Measurements from ENCODE around the gene GTF3C2.

Gene GTF3C2

DNA sequence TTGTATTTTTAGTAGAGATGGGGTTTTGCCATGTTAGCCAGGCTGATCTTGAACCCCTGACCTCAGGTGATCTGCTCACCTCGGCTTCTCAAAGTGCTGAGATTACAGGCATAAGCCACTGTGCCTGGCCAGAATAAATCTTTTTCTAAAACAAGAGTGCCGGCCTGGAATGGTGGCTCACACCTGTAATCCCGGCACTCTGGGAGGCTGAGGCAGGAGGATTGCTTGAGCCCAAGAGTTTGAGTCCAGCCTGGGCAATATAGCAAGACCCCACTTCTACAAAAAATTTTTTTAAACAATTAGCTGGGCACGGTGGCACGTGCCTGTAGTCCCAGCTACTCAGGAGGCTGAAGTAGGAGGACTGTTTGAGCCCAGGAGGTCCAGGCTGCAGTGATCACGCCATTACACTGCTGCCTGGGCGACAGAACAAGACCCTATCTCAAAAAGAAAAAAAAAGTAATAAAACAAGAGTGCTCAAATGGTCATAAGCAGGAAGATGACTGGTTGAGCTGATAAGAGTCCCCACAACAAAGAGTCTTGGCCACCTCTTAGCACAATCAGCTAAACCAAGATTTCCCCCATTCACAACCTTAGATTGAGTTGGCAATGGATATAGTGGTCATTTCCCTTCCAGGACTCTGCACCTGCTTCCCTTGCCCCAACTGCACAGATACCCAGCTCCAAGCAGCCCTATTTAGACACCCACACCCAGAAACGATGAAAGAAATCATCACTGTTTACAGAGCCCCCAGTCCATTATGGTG, 42.5 kb downstream of the GTF3C2 start:
- ChIA-PET CTCF (interaction anchor here (1.0 to 2.0 kb wide), 3 partner anchors 9 to 42 kb away, joined by 3 to 8 read pairs (median 3); partner anchors contain the start of gene GTF3C2), POLR2A (interaction anchor here (1.1 kb wide), 1 partner anchor 9 kb away, joined by 3 read pairs; the partner anchor contains the start of gene MPV17)
- Histone ChIP-seq H3K36me3 (ENCODE audit: control insufficient read depth in 4 of 4, insufficient read depth in 4 of 4, low read length in 3 of 4) (peaks cover 3 to 45% (median 24%) of the 10 kb centered on the region in 4 experiments), H3K27me3 (replicated peaks in 2 of 5; ENCODE audit: control insufficient read depth in 4 of 5, insufficient read depth in 5 of 5, low read length in 4 of 5) (no peaks in the 10 kb centered on the region), H3K4me1 (ENCODE audit: control extremely low read depth in 1 of 4, control insufficient read depth in 4 of 4, insufficient read depth in 4 of 4, low read length in 3 of 4) (no peaks in the 10 kb centered on the region), H3K9me3 (ENCODE audit: control extremely low read depth in 1 of 5, control insufficient read depth in 4 of 5, insufficient read depth in 2 of 5, low read depth in 1 of 5, low read length in 4 of 5) (no peaks in the 10 kb centered on the region), H3K27ac (ENCODE audit: insufficient read depth in 1 of 2, low read depth in 1 of 2, low read length in 2 of 2, poor library complexity in 1 of 2, severe bottlenecking in 2 of 2) (no peak overlapping the region), H3K4me3 (ENCODE audit: control insufficient read depth in 1 of 7, extremely low read depth in 1 of 7, insufficient read depth in 4 of 7, low read depth in 2 of 7, low read length in 6 of 7) (no peak overlapping the region)
- DNase-seq, result peak; percentile 15 to 75 (median 53)
- 92% methylated on average over 5 of the region's 8 CpGs for WGBS (ENCODE audit: insufficient coverage)

DNA sequence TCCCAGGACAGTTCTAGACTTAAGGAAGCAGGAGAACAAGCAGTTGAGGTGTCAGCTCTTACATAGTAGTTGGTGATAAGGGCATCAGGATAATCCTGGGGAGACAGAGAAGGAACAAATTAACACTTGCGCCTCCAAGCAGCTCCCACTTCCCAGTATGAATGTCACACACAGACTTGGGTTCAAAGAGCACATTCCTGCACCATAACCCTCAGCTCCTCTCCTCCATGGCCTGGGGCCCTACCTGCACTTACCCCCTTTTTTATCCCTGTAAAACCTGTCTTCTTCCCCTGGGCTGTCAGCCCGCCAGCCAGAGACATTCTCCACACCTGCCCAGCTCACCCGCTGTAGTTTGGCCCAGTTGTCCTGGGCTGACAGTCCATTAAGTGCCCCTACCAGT, 44.4 kb downstream of the GTF3C2 start:
- Histone ChIP-seq H3K36me3 (ENCODE audit: control insufficient read depth in 4 of 4, insufficient read depth in 4 of 4, low read length in 3 of 4) (peaks cover 7 to 50% (median 24%) of the 10 kb centered on the region in 4 experiments), H3K9me3 (ENCODE audit: control extremely low read depth in 1 of 5, control insufficient read depth in 4 of 5, insufficient read depth in 2 of 5, low read depth in 1 of 5, low read length in 4 of 5) (no peaks in the 10 kb centered on the region), H3K4me1 (ENCODE audit: control extremely low read depth in 1 of 4, control insufficient read depth in 4 of 4, insufficient read depth in 4 of 4, low read length in 3 of 4) (peaks cover 0 to 10% (median 4%) of the 10 kb centered on the region in 4 experiments), H3K27ac (ENCODE audit: insufficient read depth in 1 of 2, low read depth in 1 of 2, low read length in 2 of 2, poor library complexity in 1 of 2, severe bottlenecking in 2 of 2) (no peak overlapping the region), H3K27me3 (replicated peaks in 2 of 5; ENCODE audit: control insufficient read depth in 4 of 5, insufficient read depth in 5 of 5, low read length in 4 of 5) (peaks cover 0 to 17% (median 7%) of the 10 kb centered on the region in 5 experiments), H3K4me3 (ENCODE audit: control insufficient read depth in 1 of 7, extremely low read depth in 1 of 7, insufficient read depth in 4 of 7, low read depth in 2 of 7, low read length in 6 of 7) (no peak overlapping the region)
- DNase-seq, result no peak
- WGBS (ENCODE audit: insufficient coverage), result 89% methylated on average over 3 of the region's 3 CpGs
- ChIA-PET POLR2A (no interaction called here), CTCF (interaction anchor here (0.7 to 1.6 kb wide), 4 partner anchors 8 to 296 kb away, joined by 3 to 5 read pairs (median 4); no protein-coding TSS in a partner anchor)

DNA sequence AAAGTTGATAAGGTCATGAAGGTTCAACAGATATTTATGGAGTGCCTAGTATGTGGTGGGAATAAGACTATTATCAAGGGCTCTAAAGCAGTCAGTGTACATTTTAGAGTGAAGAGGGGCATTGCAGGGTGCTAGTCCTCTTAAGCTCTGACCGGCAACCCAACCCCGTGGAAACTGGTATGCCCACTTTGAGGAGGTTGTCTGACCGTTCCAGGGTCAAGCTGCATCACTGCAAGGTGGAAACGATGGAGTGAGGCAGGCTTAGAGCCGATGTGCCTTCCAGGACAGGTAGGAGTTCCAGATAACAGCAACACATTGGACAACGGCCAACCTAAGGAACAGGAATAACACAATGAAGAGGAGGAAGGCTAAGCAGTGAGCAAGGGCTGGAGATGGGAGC, 46.9 kb downstream of the GTF3C2 start:
- H3K36me3 ChIP-seq (ENCODE audit: control insufficient read depth in 4 of 4, insufficient read depth in 4 of 4, low read length in 3 of 4), result peaks cover 7 to 37% (median 16%) of the 10 kb centered on the region in 4 experiments
- POLR2A ChIA-PET, result no interaction called here
- DNase-seq, result no peak
- CTCF ChIA-PET, result interaction anchor here (2.6 kb wide), 1 partner anchor 11 kb away, joined by 10 read pairs; no protein-coding TSS in a partner anchor
- H3K27me3 ChIP-seq (replicated peaks in 2 of 5; ENCODE audit: control insufficient read depth in 4 of 5, insufficient read depth in 5 of 5, low read length in 4 of 5), result peaks cover 0 to 40% (median 19%) of the 10 kb centered on the region in 5 experiments
- WGBS (ENCODE audit: insufficient coverage), result 100% methylated on average over 6 of the region's 6 CpGs
- H3K27ac ChIP-seq (ENCODE audit: insufficient read depth in 1 of 2, low read depth in 1 of 2, low read length in 2 of 2, poor library complexity in 1 of 2, severe bottlenecking in 2 of 2), result no peak overlapping the region
- H3K9me3 ChIP-seq (ENCODE audit: control extremely low read depth in 1 of 5, control insufficient read depth in 4 of 5, insufficient read depth in 2 of 5, low read depth in 1 of 5, low read length in 4 of 5), result no peaks in the 10 kb centered on the region
- H3K4me3 ChIP-seq (ENCODE audit: control insufficient read depth in 1 of 7, extremely low read depth in 1 of 7, insufficient read depth in 4 of 7, low read depth in 2 of 7, low read length in 6 of 7), result no peak overlapping the region
- H3K4me1 ChIP-seq (ENCODE audit: control extremely low read depth in 1 of 4, control insufficient read depth in 4 of 4, insufficient read depth in 4 of 4, low read length in 3 of 4), result peaks cover 0 to 23% (median 15%) of the 10 kb centered on the region in 4 experiments

DNA sequence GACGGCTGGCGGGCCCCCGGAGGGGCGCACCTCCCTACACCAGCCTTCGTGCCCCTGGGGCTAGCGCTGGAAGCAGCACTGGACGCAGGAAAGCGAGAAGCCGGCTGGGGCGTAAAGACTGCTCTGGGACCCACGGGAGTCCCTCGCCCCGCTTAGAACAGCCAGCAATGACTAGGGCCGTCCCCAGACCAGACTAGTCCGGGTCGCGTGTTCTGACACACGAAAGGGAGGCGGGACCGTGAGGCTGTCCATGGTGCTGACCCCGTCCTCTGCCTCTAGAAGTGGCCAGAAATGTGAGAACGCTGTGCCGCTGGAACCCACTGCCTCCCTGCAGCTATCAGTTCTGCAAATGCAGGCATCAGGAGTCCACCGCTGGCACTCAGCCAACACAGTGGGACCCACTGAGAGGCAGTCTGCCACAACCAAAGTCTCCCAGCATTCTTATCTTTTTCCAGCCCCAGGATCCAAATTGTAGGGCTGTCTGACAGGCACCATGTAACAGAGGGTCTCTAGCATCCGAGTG, 48.1 kb downstream of the GTF3C2 start, which contains the start of gene UCN:
TSS of gene UCN (minus strand) at position 87 of the 523 bp plus-strand sequence. CDS start 550 bp downstream, outside the sequence.
- ChIA-PET CTCF (interaction anchor here (1.0 to 2.6 kb wide), 2 partner anchors 13 to 18 kb away, joined by 3 to 10 read pairs; no protein-coding TSS in a partner anchor), POLR2A (no interaction called here)
- peak in 1 of 3 donors; percentile 7 for DNase-seq
- H3K9me3 ChIP-seq (ENCODE audit: control extremely low read depth in 1 of 5, control insufficient read depth in 4 of 5, insufficient read depth in 2 of 5, low read depth in 1 of 5, low read length in 4 of 5), result no peaks in the 10 kb centered on the region
- WGBS (ENCODE audit: insufficient coverage), result 97% methylated on average over 24 of the region's 25 CpGs
- peaks cover 7 to 37% (median 16%) of the 10 kb centered on the region in 4 experiments for H3K36me3 ChIP-seq (ENCODE audit: control insufficient read depth in 4 of 4, insufficient read depth in 4 of 4, low read length in 3 of 4)
- peaks cover 0 to 42% (median 19%) of the 10 kb centered on the region in 5 experiments for H3K27me3 ChIP-seq (replicated peaks in 2 of 5; ENCODE audit: control insufficient read depth in 4 of 5, insufficient read depth in 5 of 5, low read length in 4 of 5)
- H3K27ac ChIP-seq (ENCODE audit: insufficient read depth in 1 of 2, low read depth in 1 of 2, low read length in 2 of 2, poor library complexity in 1 of 2, severe bottlenecking in 2 of 2), result no peak within 1 kb of the TSS
- peaks cover 0 to 23% (median 15%) of the 10 kb centered on the region in 4 experiments for H3K4me1 ChIP-seq (ENCODE audit: control extremely low read depth in 1 of 4, control insufficient read depth in 4 of 4, insufficient read depth in 4 of 4, low read length in 3 of 4)
- H3K4me3 ChIP-seq (ENCODE audit: control insufficient read depth in 1 of 7, extremely low read depth in 1 of 7, insufficient read depth in 4 of 7, low read depth in 2 of 7, low read length in 6 of 7), result peak within 1 kb of the TSS in 3 of 7 experiments; percentile 52 to 68 (median 56)

DNA sequence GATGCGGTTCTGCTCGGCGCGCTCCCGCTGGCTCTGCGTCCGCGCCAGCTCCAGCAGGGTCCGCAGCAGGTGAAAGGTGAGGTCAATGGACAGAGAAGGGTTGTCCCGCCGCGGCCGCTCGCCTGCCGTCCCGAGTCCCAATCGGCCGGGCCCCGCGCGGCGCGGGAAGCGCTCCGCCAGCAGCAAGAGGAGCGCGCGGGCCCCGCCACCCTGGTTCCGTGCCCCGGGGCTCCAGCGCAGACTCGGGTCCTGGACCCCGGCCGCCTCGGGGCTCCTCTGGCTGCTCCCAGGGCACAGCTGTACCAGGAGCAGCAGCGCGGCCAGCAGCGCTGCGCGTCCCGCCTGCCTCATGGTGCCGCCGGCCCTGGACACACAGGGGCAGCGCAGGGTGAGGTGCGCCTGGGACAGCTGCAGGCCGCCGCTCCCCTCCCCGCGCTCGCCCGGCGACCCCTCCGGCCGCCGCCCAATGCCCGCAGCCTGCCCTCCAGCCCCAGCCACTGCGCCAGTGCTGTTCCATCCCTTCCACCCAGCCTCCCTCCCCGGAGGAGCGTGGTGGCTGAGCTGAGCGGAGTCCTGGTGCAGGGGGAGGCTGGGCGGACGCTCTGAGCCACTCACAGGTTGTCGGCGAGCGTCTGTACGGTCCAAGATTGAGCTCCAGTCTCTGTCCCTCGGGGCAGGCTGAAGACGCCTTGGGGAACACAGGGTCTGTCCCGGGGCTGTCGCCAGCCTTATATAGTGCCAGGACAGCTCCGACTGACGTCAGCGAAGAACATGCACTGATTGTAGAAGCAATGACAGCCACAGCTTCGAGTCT, 48.8 kb downstream of the GTF3C2 start:
- peaks cover 7 to 36% (median 16%) of the 10 kb centered on the region in 4 experiments for H3K36me3 ChIP-seq (ENCODE audit: control insufficient read depth in 4 of 4, insufficient read depth in 4 of 4, low read length in 3 of 4)
- H3K4me3 ChIP-seq (ENCODE audit: control insufficient read depth in 1 of 7, extremely low read depth in 1 of 7, insufficient read depth in 4 of 7, low read depth in 2 of 7, low read length in 6 of 7), result peak overlapping the region in 3 of 7 experiments; percentile 52 to 68 (median 56)
- no peak for DNase-seq
- CTCF ChIA-PET, result interaction anchor here (1.0 to 2.6 kb wide), 2 partner anchors 13 to 18 kb away, joined by 3 to 10 read pairs; no protein-coding TSS in a partner anchor
- H3K27me3 ChIP-seq (replicated peaks in 2 of 5; ENCODE audit: control insufficient read depth in 4 of 5, insufficient read depth in 5 of 5, low read length in 4 of 5), result peaks cover 0 to 42% (median 19%) of the 10 kb centered on the region in 5 experiments
- H3K27ac ChIP-seq (ENCODE audit: insufficient read depth in 1 of 2, low read depth in 1 of 2, low read length in 2 of 2, poor library complexity in 1 of 2, severe bottlenecking in 2 of 2), result no peak overlapping the region
- WGBS (ENCODE audit: insufficient coverage), result 55% methylated on average over 61 of the region's 75 CpGs
- no peaks in the 10 kb centered on the region for H3K9me3 ChIP-seq (ENCODE audit: control extremely low read depth in 1 of 5, control insufficient read depth in 4 of 5, insufficient read depth in 2 of 5, low read depth in 1 of 5, low read length in 4 of 5)
- POLR2A ChIA-PET, result no interaction called here
- peaks cover 0 to 26% (median 18%) of the 10 kb centered on the region in 4 experiments for H3K4me1 ChIP-seq (ENCODE audit: control extremely low read depth in 1 of 4, control insufficient read depth in 4 of 4, insufficient read depth in 4 of 4, low read length in 3 of 4)

DNA sequence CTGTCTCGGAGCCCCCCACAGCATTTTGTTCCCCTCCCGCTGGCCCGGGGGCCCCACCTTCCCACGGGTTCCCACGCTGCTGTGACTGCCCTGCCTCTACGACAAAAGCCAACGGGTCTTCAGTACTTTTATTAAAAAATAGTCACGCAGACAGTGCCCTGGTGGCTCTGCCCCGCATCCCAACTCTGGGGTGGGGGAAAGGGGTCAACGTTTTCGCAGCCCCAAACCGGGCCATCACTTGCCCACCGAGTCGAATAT, 49.3 kb downstream of the GTF3C2 start:
- Histone ChIP-seq H3K27me3 (replicated peaks in 2 of 5; ENCODE audit: control insufficient read depth in 4 of 5, insufficient read depth in 5 of 5, low read length in 4 of 5) (peaks cover 0 to 42% (median 19%) of the 10 kb centered on the region in 5 experiments), H3K27ac (ENCODE audit: insufficient read depth in 1 of 2, low read depth in 1 of 2, low read length in 2 of 2, poor library complexity in 1 of 2, severe bottlenecking in 2 of 2) (no peak overlapping the region), H3K36me3 (ENCODE audit: control insufficient read depth in 4 of 4, insufficient read depth in 4 of 4, low read length in 3 of 4) (peaks cover 4 to 31% (median 16%) of the 10 kb centered on the region in 4 experiments), H3K4me3 (ENCODE audit: control insufficient read depth in 1 of 7, extremely low read depth in 1 of 7, insufficient read depth in 4 of 7, low read depth in 2 of 7, low read length in 6 of 7) (peak overlapping the region in 3 of 7 experiments; percentile 52 to 68 (median 56)), H3K9me3 (ENCODE audit: control extremely low read depth in 1 of 5, control insufficient read depth in 4 of 5, insufficient read depth in 2 of 5, low read depth in 1 of 5, low read length in 4 of 5) (no peaks in the 10 kb centered on the region), H3K4me1 (ENCODE audit: control extremely low read depth in 1 of 4, control insufficient read depth in 4 of 4, insufficient read depth in 4 of 4, low read length in 3 of 4) (peaks cover 0 to 26% (median 18%) of the 10 kb centered on the region in 4 experiments)
- POLR2A ChIA-PET, result no interaction called here
- no peak for DNase-seq
- WGBS (ENCODE audit: insufficient coverage), result 6% methylated on average over 8 of the region's 14 CpGs
- CTCF ChIA-PET, result interaction anchor here (2.6 kb wide), 1 partner anchor 14 kb away, joined by 10 read pairs; no protein-coding TSS in a partner anchor

Data from common myeloid progenitor, CD34-positive (primary cell).